ENCODE measurements around the gene TMEM179.

Gene TMEM179

DNA sequence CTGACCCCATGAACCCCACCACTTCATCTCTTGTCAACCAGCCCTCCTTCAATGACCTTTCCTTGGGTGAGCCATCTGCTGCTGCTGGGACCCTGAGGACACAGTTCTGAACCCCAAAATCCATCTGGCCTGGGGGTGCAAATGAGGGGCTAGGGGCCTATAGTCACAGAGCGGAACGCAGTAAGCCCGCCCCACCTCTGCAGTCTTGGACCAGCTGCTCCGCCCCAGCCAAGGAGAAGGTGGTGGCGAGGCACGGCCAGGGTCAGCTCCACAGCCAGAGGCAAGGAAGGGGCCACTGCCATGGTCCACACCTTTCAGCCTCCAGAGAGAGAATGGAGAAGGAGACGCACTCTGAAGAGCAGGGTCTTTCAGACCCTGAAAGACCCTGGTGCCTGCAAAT is 5.1 kb downstream of the TMEM179 start:
- WGBS (ENCODE audit: insufficient coverage, insufficient read length), result no CpG with 5 or more reads among the region's 7 CpGs
- Histone ChIP-seq H3K27ac (ENCODE audit: low read length) (no peak overlapping the region), H3K27me3 (ENCODE audit: control insufficient read depth, insufficient read depth, low read length) (no peaks in the 10 kb centered on the region; the same call in 1 of the 2 replicates), H3K4me3 (ENCODE audit: low read length) (no peak overlapping the region), H3K4me1 (ENCODE audit: control insufficient read depth, insufficient read depth, low read length) (no peaks in the 10 kb centered on the region; the same call in 1 of the 2 replicates), H3K36me3 (ENCODE audit: control insufficient read depth, insufficient read depth, low read length) (no peaks in the 10 kb centered on the region), H3K9me3 (ENCODE audit: control insufficient read depth, insufficient read depth, low read length) (no peaks in the 10 kb centered on the region)
- DNase-seq (ENCODE audit: low read depth, low spot score), result no peak

DNA sequence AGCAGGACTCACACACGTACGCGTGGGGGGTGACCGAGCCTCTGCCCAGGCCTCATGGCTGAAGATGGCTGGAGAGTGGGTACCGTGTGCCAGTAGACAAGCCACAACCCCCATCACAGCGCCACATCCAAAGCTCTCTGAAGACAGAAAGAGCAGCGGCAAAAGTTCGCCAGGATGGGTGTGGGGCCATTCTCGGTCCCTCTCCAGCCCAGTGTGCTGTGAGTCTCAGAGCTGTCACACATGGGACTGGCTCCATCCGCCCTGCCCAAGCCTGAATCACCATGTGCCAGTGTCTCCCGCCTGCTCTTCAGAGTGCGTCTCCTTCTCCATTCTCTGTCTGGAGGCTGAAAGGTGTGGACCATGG is 5.7 kb downstream of the TMEM179 start:
- H3K27me3 ChIP-seq (ENCODE audit: control insufficient read depth, insufficient read depth, low read length), result no peaks in the 10 kb centered on the region; the same call in 1 of the 2 replicates
- H3K4me1 ChIP-seq (ENCODE audit: control insufficient read depth, insufficient read depth, low read length), result no peaks in the 10 kb centered on the region; the same call in 1 of the 2 replicates
- no CpG with 5 or more reads among the region's 12 CpGs for WGBS (ENCODE audit: insufficient coverage, insufficient read length)
- H3K36me3 ChIP-seq (ENCODE audit: control insufficient read depth, insufficient read depth, low read length), result no peaks in the 10 kb centered on the region
- H3K4me3 ChIP-seq (ENCODE audit: low read length), result no peak overlapping the region
- no peak overlapping the region for H3K27ac ChIP-seq (ENCODE audit: low read length)
- H3K9me3 ChIP-seq (ENCODE audit: control insufficient read depth, insufficient read depth, low read length), result no peaks in the 10 kb centered on the region
- DNase-seq (ENCODE audit: low read depth, low spot score), result no peak

DNA sequence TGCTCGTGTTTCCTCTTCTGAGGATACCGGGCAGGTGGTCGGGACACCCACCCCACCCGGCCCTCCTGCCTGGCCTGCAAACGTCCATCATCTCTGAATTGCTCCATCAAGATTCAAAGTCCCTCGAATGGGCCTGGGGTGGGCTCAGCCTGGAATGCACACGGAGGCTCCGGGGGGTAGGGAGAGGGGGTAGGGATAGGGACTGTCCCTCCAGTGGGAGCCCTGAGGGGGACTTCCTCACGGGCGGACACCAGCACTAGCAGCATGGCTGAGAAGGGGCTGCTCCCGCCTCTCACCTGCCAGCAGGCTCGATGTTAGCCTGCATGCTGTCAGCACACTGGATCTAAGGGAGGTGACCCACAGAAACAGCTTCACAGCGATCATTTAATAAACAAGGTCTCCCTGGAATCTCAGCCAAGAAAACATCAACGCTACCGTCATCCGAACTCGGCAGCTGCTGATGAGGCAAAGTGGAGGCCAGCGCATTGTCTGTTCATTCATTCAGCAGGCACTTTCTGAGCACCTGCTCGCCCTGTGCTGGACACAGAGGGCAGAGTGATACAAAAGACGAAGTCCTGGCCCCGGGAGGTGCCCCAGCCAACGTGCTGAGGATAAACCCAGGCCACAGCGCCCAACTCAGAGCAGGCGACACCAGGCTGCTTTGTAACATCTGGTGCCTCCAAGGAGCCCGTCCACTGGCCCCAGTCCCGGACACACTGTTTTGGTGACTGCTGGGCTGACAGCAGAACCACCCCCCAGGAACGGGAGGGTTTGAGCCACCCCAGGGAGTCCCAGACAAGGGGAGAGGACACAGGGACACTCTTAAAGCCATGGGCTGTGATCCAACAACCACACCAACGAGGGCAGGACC is 6.3 kb downstream of the TMEM179 start:
- Histone ChIP-seq H3K27me3 (ENCODE audit: control insufficient read depth, insufficient read depth, low read length) (no peaks in the 10 kb centered on the region), H3K9me3 (ENCODE audit: control insufficient read depth, insufficient read depth, low read length) (no peaks in the 10 kb centered on the region), H3K4me1 (ENCODE audit: control insufficient read depth, insufficient read depth, low read length) (no peaks in the 10 kb centered on the region; the same call in 1 of the 2 replicates), H3K36me3 (ENCODE audit: control insufficient read depth, insufficient read depth, low read length) (no peaks in the 10 kb centered on the region), H3K27ac (ENCODE audit: low read length) (no peak overlapping the region), H3K4me3 (ENCODE audit: low read length) (no peak overlapping the region)
- no CpG with 5 or more reads among the region's 28 CpGs for WGBS (ENCODE audit: insufficient coverage, insufficient read length)
- no peak for DNase-seq (ENCODE audit: low read depth, low spot score)

DNA sequence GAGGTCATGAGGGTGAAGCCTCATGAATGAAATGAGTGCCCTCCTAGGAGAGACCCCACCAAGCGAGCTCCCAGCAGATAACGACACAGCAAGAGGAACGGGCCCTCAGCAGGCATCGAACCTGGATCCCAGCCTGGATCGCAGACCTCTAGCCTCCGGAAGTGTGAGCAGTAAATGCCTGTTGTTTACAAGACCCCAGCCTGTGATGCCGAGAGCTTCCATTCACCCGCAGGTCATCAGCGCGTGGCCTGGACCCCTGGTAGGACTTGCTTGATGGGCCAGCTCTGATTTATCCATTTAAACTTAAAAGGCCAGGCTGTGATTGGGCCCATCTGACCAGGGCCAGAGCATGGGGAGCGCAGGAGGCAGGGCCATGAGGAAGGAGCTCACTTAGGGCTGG is 7.0 kb downstream of the TMEM179 start:
- H3K27ac ChIP-seq (ENCODE audit: low read length), result no peak overlapping the region
- H3K36me3 ChIP-seq (ENCODE audit: control insufficient read depth, insufficient read depth, low read length), result no peaks in the 10 kb centered on the region
- DNase-seq (ENCODE audit: low read depth, low spot score), result no peak
- H3K27me3 ChIP-seq (ENCODE audit: control insufficient read depth, insufficient read depth, low read length), result no peaks in the 10 kb centered on the region
- H3K4me3 ChIP-seq (ENCODE audit: low read length), result no peak overlapping the region
- H3K4me1 ChIP-seq (ENCODE audit: control insufficient read depth, insufficient read depth, low read length), result no peaks in the 10 kb centered on the region; the same call in 1 of the 2 replicates
- no CpG with 5 or more reads among the region's 11 CpGs for WGBS (ENCODE audit: insufficient coverage, insufficient read length)
- no peaks in the 10 kb centered on the region for H3K9me3 ChIP-seq (ENCODE audit: control insufficient read depth, insufficient read depth, low read length)

DNA sequence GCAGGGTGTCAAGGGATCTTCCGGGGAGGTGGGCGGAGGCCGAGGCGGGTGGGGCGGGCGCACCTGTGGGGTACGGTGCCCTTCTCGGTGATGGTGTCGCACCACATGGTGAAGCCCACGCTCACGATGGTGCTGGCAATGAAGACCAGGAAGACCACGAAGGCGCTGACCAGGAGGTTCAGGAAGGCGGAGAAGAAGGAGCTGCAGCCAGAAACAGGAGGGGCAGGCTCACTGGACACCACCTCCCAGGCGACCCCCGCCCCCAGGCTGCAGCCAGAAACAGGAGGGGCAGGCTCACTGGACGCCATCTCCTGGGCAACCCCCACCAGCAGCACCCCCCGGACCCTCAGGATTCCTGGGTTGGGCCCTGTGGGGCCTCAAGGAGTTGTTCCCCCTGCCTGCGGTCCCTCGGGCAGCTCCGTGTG is 7.6 kb downstream of the TMEM179 start:
- Histone ChIP-seq H3K4me3 (ENCODE audit: low read length) (no peak overlapping the region), H3K27ac (ENCODE audit: low read length) (no peak overlapping the region), H3K9me3 (ENCODE audit: control insufficient read depth, insufficient read depth, low read length) (no peaks in the 10 kb centered on the region), H3K27me3 (ENCODE audit: control insufficient read depth, insufficient read depth, low read length) (no peaks in the 10 kb centered on the region), H3K4me1 (ENCODE audit: control insufficient read depth, insufficient read depth, low read length) (no peaks in the 10 kb centered on the region; the same call in 1 of the 2 replicates), H3K36me3 (ENCODE audit: control insufficient read depth, insufficient read depth, low read length) (no peaks in the 10 kb centered on the region)
- no peak for DNase-seq (ENCODE audit: low read depth, low spot score)
- no CpG with 5 or more reads among the region's 21 CpGs for WGBS (ENCODE audit: insufficient coverage, insufficient read length)

DNA sequence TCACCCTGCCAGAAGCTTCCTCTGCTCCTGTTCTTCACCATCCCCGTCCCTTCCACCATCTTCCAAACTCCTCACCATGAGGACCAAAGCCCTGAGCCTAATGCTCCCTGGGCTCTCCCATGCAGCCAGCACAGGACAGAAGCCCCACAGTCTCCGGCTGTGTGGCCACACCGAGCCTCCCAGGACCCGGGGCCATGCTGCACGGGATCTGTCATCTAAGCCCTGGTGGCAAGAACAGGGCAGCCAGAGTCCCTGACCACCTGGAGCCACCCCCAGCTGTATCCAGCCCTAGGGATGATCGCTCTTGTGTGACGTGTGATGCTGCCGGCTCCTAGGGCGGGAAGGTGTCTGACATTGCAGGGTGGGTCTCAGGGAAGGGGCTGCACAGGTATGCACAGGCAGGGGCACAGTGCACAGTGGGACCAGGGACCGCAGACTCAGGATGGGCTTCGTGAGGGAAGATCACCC is 8.1 kb downstream of the TMEM179 start:
- Histone ChIP-seq H3K36me3 (ENCODE audit: control insufficient read depth, insufficient read depth, low read length) (no peaks in the 10 kb centered on the region), H3K27ac (ENCODE audit: low read length) (no peak overlapping the region), H3K27me3 (ENCODE audit: control insufficient read depth, insufficient read depth, low read length) (no peaks in the 10 kb centered on the region), H3K9me3 (ENCODE audit: control insufficient read depth, insufficient read depth, low read length) (no peaks in the 10 kb centered on the region), H3K4me1 (ENCODE audit: control insufficient read depth, insufficient read depth, low read length) (no peaks in the 10 kb centered on the region; the same call in 1 of the 2 replicates), H3K4me3 (ENCODE audit: low read length) (no peak overlapping the region)
- no CpG with 5 or more reads among the region's 11 CpGs for WGBS (ENCODE audit: insufficient coverage, insufficient read length)
- no peak for DNase-seq (ENCODE audit: low read depth, low spot score)

DNA sequence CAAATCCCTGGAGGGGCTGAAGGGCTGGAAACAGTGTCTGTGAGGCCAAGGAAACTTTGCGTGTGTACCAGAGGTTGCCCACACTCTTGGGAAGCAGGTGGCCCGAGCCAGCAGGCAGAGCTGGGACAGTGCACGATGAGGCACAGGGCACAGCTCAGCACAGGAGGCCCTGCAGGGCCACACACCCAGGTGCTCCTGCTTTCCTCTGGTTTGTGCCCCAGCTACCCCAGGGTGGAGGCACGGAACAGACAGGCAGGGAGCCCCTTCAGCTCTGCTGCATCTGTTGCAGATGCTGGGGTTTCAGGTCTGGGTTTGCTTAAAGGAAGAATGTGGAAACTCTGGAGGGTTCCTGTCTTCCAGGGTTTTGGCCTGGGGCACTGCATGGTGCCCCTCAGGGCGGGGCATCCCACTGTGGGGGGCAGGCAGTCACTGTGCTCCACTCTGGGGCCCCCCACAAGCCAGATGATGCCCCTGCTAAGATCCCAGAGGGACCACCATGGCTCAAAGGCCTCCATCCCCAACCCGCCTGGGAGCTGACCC is 8.6 kb downstream of the TMEM179 start:
- Histone ChIP-seq H3K27me3 (ENCODE audit: control insufficient read depth, insufficient read depth, low read length) (no peaks in the 10 kb centered on the region), H3K4me1 (ENCODE audit: control insufficient read depth, insufficient read depth, low read length) (no peaks in the 10 kb centered on the region; the same call in 1 of the 2 replicates), H3K36me3 (ENCODE audit: control insufficient read depth, insufficient read depth, low read length) (no peaks in the 10 kb centered on the region), H3K9me3 (ENCODE audit: control insufficient read depth, insufficient read depth, low read length) (no peaks in the 10 kb centered on the region), H3K27ac (ENCODE audit: low read length) (no peak overlapping the region), H3K4me3 (ENCODE audit: low read length) (no peak overlapping the region)
- WGBS (ENCODE audit: insufficient coverage, insufficient read length), result no CpG with 5 or more reads among the region's 6 CpGs
- DNase-seq (ENCODE audit: low read depth, low spot score), result no peak

DNA sequence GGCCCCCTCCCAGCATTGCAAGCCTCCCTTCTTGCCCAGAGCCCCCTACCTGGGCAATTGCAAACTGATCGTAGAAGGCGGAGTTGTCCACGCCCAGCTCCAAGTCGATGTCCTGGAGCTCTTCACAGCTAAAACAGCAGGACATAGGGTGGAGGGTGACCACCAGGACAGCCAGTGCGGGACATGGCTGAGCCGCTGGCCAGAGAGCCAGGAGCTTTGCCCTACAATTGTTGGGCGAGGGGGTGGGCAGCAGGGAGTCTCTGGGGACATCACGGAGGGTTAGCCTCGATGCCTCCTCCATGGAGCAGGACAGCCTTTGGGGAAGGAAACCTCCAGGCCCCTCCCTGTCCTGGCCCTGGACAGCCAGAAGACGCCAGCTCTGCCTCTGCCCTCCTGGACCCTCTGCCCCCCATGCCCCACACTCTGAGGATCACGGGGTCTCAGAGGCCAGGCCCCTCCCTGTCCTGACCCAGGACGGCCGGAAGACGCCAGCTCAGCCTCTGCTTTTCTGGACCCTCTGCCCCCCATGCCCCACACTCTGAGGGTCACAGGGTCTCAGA is 9.4 kb downstream of the TMEM179 start:
- WGBS (ENCODE audit: insufficient coverage, insufficient read length), result no CpG with 5 or more reads among the region's 14 CpGs
- H3K27me3 ChIP-seq (ENCODE audit: control insufficient read depth, insufficient read depth, low read length), result no peaks in the 10 kb centered on the region
- no peak for DNase-seq (ENCODE audit: low read depth, low spot score)
- H3K36me3 ChIP-seq (ENCODE audit: control insufficient read depth, insufficient read depth, low read length), result no peaks in the 10 kb centered on the region
- H3K9me3 ChIP-seq (ENCODE audit: control insufficient read depth, insufficient read depth, low read length), result no peaks in the 10 kb centered on the region
- H3K27ac ChIP-seq (ENCODE audit: low read length), result no peak overlapping the region
- H3K4me3 ChIP-seq (ENCODE audit: low read length), result no peak overlapping the region
- H3K4me1 ChIP-seq (ENCODE audit: control insufficient read depth, insufficient read depth, low read length), result no peaks in the 10 kb centered on the region; the same call in 1 of the 2 replicates

DNA sequence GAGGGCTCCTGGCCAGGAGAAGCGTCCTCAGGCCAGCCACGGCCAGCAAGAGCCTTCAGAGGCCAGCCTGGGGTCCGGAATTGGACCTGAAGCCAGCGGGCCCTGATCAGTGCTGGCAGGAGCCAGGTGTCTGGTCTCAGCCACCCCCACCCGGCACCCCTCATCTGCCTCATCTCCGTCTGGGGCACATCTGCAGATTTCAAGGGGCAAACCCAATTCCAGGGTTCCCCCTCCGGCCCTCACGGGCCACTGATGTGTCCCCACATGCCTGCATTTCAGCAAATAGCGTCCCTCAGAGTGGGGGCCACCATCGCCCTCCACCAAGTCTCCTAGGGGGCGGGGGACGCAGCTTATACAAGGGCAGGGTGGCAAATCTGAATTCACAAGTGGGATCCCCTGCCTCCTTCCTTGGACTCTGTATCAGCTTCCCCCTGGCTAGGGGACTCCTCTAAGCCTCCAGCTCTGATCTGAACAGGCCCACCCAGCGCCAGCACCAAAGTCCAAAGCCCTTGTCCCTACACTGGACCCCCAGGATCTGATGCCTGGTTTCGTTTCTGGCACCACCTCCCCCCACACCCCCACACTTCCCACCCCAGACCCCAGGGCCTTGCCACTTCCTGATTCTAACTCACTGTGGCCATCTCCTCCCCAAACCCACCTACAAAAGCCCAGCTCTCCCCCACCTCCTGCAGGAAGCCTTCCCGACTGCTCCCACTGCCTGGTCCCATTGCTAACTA is 10.1 kb downstream of the TMEM179 start:
- H3K27me3 ChIP-seq (ENCODE audit: control insufficient read depth, insufficient read depth, low read length), result no peaks in the 10 kb centered on the region
- no peak for DNase-seq (ENCODE audit: low read depth, low spot score)
- no CpG with 5 or more reads among the region's 15 CpGs for WGBS (ENCODE audit: insufficient coverage, insufficient read length)
- H3K27ac ChIP-seq (ENCODE audit: low read length), result no peak overlapping the region
- H3K4me1 ChIP-seq (ENCODE audit: control insufficient read depth, insufficient read depth, low read length), result no peaks in the 10 kb centered on the region; the same call in 1 of the 2 replicates
- no peaks in the 10 kb centered on the region for H3K36me3 ChIP-seq (ENCODE audit: control insufficient read depth, insufficient read depth, low read length)
- H3K4me3 ChIP-seq (ENCODE audit: low read length), result no peak overlapping the region
- no peaks in the 10 kb centered on the region for H3K9me3 ChIP-seq (ENCODE audit: control insufficient read depth, insufficient read depth, low read length)

DNA sequence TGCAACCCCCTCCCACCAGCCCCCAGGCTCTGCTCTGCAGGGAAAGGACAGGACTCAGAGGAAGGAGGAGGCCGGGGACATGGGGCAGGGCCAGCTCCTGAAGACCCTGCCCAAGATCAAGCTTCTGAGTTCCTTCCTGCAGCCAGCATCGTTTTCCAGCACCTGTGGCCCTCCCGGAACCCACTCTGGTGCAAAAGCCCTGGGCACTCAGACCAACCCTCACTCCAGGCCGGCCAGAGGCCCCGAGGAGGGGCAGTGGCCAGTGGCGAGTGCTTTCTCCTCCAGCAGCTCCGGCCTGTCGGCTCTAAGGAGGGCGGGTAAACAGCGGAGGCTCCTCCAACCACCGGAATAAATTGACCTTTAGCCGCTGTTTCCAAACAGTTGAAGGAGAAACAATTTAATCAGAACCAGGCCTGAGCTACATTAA is 10.8 kb downstream of the TMEM179 start:
- no CpG with 5 or more reads among the region's 12 CpGs for WGBS (ENCODE audit: insufficient coverage, insufficient read length)
- H3K27me3 ChIP-seq (ENCODE audit: control insufficient read depth, insufficient read depth, low read length), result no peaks in the 10 kb centered on the region
- no peaks in the 10 kb centered on the region for H3K9me3 ChIP-seq (ENCODE audit: control insufficient read depth, insufficient read depth, low read length)
- H3K4me3 ChIP-seq (ENCODE audit: low read length), result no peak overlapping the region
- H3K36me3 ChIP-seq (ENCODE audit: control insufficient read depth, insufficient read depth, low read length), result no peaks in the 10 kb centered on the region
- no peaks in the 10 kb centered on the region; the same call in 1 of the 2 replicates for H3K4me1 ChIP-seq (ENCODE audit: control insufficient read depth, insufficient read depth, low read length)
- no peak overlapping the region for H3K27ac ChIP-seq (ENCODE audit: low read length)
- no peak for DNase-seq (ENCODE audit: low read depth, low spot score)

Data from iPS DF 6.9 (cell line).